ENCODE data around the gene ADAMTSL1.

Gene ADAMTSL1

GRCh38 chr9:18739641-18740318 is 265.8 kb downstream of the ADAMTSL1 start:
- TF ChIP-seq CTCF (IDR thresholded peaks at IDR 0.05; ENCODE audit: low read depth, low read length, missing control alignments), result no peak

GRCh38 chr9:18741359-18741758 is 267.4 kb downstream of the ADAMTSL1 start:
- DNase-seq (ENCODE audit: low read depth), result no peak
- no peak for TF ChIP-seq CTCF (IDR thresholded peaks at IDR 0.05; ENCODE audit: low read depth, low read length, missing control alignments)
- in situ Hi-C loops (cut with HindIII; ENCODE audit: low sequenced_read_pairs), result no loop called here
- H3K4me3 ChIP-seq (ENCODE audit: low read depth, low read length), result no peak overlapping the region

More at GRCh38 chr9:18739641-18740318, 265.8 kb downstream of the ADAMTSL1 start:
- in situ Hi-C loops (cut with HindIII; ENCODE audit: low sequenced_read_pairs), result no loop called here
- DNase-seq (ENCODE audit: low read depth), result no peak
- no peak overlapping the region for H3K4me3 ChIP-seq (ENCODE audit: low read depth, low read length)

GRCh38 chr9:18741945-18742344 is 268.0 kb downstream of the ADAMTSL1 start:
- DNase-seq (ENCODE audit: low read depth), result no peak
- in situ Hi-C loops (cut with HindIII; ENCODE audit: low sequenced_read_pairs), result no loop called here
- no peak for TF ChIP-seq CTCF (IDR thresholded peaks at IDR 0.05; ENCODE audit: low read depth, low read length, missing control alignments)
- no peak overlapping the region for H3K4me3 ChIP-seq (ENCODE audit: low read depth, low read length)

DNA sequence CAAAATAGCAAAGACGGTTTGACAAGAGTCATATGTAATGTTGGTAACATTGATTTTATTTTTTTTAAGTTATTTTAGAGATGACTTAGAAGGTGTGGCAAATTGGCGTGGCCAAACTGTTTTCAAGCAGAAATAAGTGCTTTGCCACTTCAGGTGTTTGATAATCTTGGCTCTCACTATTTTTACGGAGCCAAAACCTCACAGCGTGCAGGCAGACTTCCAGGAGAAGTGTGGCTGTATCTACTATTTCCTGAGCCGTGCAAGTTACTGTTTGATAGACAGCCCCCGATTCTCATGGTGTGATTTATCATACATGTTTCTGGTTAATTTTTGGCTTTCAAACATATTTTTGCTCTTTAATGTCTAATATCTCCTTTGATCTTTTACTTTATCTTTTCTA is 269.5 kb downstream of the ADAMTSL1 start:
- no peak overlapping the region for H3K4me3 ChIP-seq (ENCODE audit: low read depth, low read length)
- in situ Hi-C loops (cut with HindIII; ENCODE audit: low sequenced_read_pairs), result no loop called here
- TF ChIP-seq CTCF (IDR thresholded peaks at IDR 0.05; ENCODE audit: low read depth, low read length, missing control alignments), result no peak
- DNase-seq (ENCODE audit: low read depth), result no peak

- H3K4me3 ChIP-seq (ENCODE audit: low read depth, low read length), result no peak overlapping the region
- no peak for DNase-seq (ENCODE audit: low read depth)
- in situ Hi-C loops (cut with HindIII; ENCODE audit: low sequenced_read_pairs), result no loop called here
- TF ChIP-seq CTCF (IDR thresholded peaks at IDR 0.05; ENCODE audit: low read depth, low read length, missing control alignments), result no peak
Observed at GRCh38 chr9:18743971-18744370, 270.0 kb downstream of the ADAMTSL1 start.

- in situ Hi-C loops (cut with HindIII; ENCODE audit: low sequenced_read_pairs), result no loop called here
- TF ChIP-seq CTCF (IDR thresholded peaks at IDR 0.05; ENCODE audit: low read depth, low read length, missing control alignments), result no peak
- no peak overlapping the region for H3K4me3 ChIP-seq (ENCODE audit: low read depth, low read length)
- no peak for DNase-seq (ENCODE audit: low read depth)
Observed at GRCh38 chr9:18745710-18746109, 271.8 kb downstream of the ADAMTSL1 start.
